ENCODE data around the gene SYTL3. TPM values are rescaled to one million over a fixed set of nuclear protein-coding genes. Genes with fewer than 3 reads are reported as not detected.
"Not testable (repeated sequence)": the region's sequence is repeated elsewhere in the genome, so short reads cannot be mapped to it uniquely, and the experiment has no call there.

SYTL3 gene
- total and polyA plus RNA-seq, 2 of the 8 experiments (the other 6 are each of a cell fraction or from before 2014, with no cell fraction given): 0.27 to 0.99 TPM

DNA sequence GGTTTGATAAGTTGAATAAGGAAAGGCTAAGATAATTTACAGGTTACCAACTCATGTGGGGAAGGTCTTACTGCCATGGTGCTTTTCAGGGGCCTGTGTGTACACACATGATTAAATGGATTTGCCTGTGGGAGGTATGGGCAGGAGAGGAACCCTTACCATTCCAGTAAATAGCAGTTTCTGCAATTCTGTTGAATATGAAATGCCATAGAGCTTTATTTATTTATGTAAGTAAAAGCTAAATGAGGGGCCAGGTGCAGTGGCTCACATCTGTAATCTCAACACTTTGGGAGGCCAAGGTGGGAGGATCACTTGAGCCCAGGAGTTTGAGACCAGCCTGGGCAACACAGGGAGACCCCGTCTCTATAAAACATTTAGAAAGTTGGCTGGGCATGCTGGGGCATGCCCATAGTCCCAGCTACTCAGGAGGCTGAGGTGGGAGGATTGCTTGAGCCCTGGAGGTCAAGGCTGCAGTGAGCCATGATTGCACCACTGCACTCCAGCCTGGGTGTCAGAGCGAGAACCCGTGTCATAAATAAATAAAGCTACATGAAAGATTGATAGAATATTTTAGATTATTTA is 17.2 kb upstream of the SYTL3 start:
- H3K27me3 ChIP-seq (replicated peaks in 1 of 4; ENCODE audit: control insufficient read depth in 3 of 4, extremely low read depth in 1 of 4, insufficient read depth in 3 of 4, low read length in 3 of 4); H4K20me1 ChIP-seq (replicated peaks in 1 of 2; ENCODE audit: control insufficient read depth in 1 of 2, insufficient read depth in 2 of 2, low read length in 2 of 2); H3K23ac ChIP-seq (ENCODE audit: insufficient read length); H2BK120ac ChIP-seq (replicated peaks; ENCODE audit: low read depth, low read length); H3K56ac ChIP-seq (replicated peaks; ENCODE audit: insufficient read length, low read depth, low read length); H3K18ac ChIP-seq (ENCODE audit: extremely low read depth, low read length); H3K23me2 ChIP-seq (ENCODE audit: low read depth, low read length); H3K14ac ChIP-seq (ENCODE audit: insufficient read length); H4K5ac ChIP-seq (ENCODE audit: insufficient read length, low read depth, low read length); H4K91ac ChIP-seq (replicated peaks; ENCODE audit: insufficient read length, low read length); H3K4ac ChIP-seq (replicated peaks; ENCODE audit: insufficient read length, low read depth, low read length); H3K4me1 ChIP-seq (replicated peaks in 1 of 4; ENCODE audit: control insufficient read depth in 3 of 4, insufficient read depth in 4 of 4, low read length in 3 of 4); H3K4me2 ChIP-seq (ENCODE audit: insufficient read depth in 1 of 2, low read depth in 2 of 2, low read length in 2 of 2); H3K27ac ChIP-seq (ENCODE audit: low read depth, low read length); FAIRE-seq; H3K9ac ChIP-seq (replicated peaks in 1 of 4; ENCODE audit: extremely low read depth in 1 of 4, low read depth in 3 of 4, low read length in 3 of 4); H2BK15ac ChIP-seq (ENCODE audit: low read length); H2AFZ ChIP-seq (ENCODE audit: low read length); H3K9me3 ChIP-seq (ENCODE audit: insufficient read depth in 2 of 2, low read depth in 1 of 2, low read length in 1 of 2); H2BK12ac ChIP-seq (ENCODE audit: low read depth, low read length); H3K79me1 ChIP-seq (ENCODE audit: low read depth, low read length); H4K8ac ChIP-seq (ENCODE audit: extremely low read depth, insufficient read depth, low read length); H2BK20ac ChIP-seq (ENCODE audit: low read length); H2AK5ac ChIP-seq (ENCODE audit: low read depth, low read length); DNase-seq (ENCODE audit: low read depth in 1 of 2, low spot score in 2 of 2); H3K79me2 ChIP-seq (ENCODE audit: control insufficient read depth in 1 of 2, insufficient read depth in 2 of 2, low read length in 2 of 2); H3K4me3 ChIP-seq (ENCODE audit: extremely low read depth in 1 of 4, insufficient read depth in 2 of 4, low read depth in 3 of 4, low read length in 4 of 4): not testable (repeated sequence)
- 91% methylated on average over 3 of the region's 3 CpGs; no CpG with 5 or more reads in 1 of the 2 experiments for WGBS, 2 experiments (ENCODE audit: extremely low coverage in 1 of 2, insufficient coverage in 1 of 2, insufficient read length in 1 of 2, insufficient replicate concordance in 2 of 2, low coverage in 1 of 2, low lambda C conversion rate in 2 of 2, missing lambda C conversion rate in 1 of 2)
- Histone ChIP-seq H3K36me3 (ENCODE audit: control insufficient read depth in 2 of 4, insufficient read depth in 4 of 4, low read length in 3 of 4) (peaks cover 2 to 49% (median 18%) of the 10 kb centered on the region in 4 experiments; a peak in 7 of 8 replicates), H2BK5ac (ENCODE audit: low read depth, low read length) (peak overlapping the region; percentile 40; the same call in 1 of the 2 replicates)
- ChIA-PET POLR2A (ENCODE audit: partially characterized antibody) (interaction anchor here (1.0 to 1.3 kb wide), 3 partner anchors 11 to 22 kb away, joined by 3 read pairs; partner anchors contain the start of gene DYNLT1), CTCF (ENCODE audit: partially characterized antibody) (interaction anchor here (0.7 to 1.3 kb wide), 4 partner anchors 27 to 419 kb away, joined by 3 to 6 read pairs (median 3); no protein-coding TSS in a partner anchor)
